HG03066 (cell line): ENCODE measurements around the gene MYO5A.
A peak's percentile ranks its signal among the peaks of the same experiment; 100 is the strongest.
"Not testable (repeated sequence)": the region's sequence is repeated elsewhere in the genome, so short reads cannot be mapped to it uniquely, and the experiment has no call there.

Experiments used
- ATAC-seq: cut with Tn5 transposase; IDR thresholded peaks from one replicate; pipeline ENCODE4 v1.9.1; 2021; ENCODE audit warnings: low read depth; ENCODE audit not compliant: unreplicated experiment

The MYO5A gene

DNA sequence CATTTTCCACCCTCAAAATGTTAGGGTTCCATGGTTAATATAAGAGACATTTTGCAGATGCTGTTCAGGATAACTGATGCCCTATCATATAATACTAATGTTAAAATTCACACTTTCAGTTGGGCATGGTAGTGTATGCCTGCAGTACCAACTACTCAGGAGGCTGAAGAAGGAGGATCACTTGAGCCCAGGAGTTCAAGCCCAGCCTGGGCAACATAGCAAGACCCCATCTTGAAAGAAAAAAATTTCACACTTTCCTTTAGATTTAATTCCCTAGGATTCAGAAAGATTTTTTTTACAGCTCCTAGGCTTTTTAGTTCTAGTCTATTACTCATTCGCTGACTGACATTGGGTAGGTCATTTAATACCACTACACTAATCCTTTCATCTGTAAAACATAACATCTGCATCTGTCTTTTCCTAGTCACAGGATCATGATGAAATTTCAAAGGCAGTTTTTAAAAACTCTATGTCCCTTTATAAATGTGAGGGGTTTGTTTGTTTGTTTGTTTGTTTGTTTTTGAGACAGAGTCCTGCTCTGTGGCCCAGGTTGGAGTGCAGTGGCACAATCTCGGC lies 103.7 kb downstream of the MYO5A start:
- no peak for ATAC-seq

- ATAC-seq, result no peak
Measured at GRCh38 chr15:52423852-52424251, 104.8 kb downstream of the MYO5A start.

GRCh38 chr15:52422001-52422400 lies 106.7 kb downstream of the MYO5A start:
- no peak for ATAC-seq

- ATAC-seq, result no peak
Measured at GRCh38 chr15:52421029-52421428, 107.7 kb downstream of the MYO5A start.

- no peak for ATAC-seq
Measured at GRCh38 chr15:52419494-52419893, 109.2 kb downstream of the MYO5A start.

GRCh38 chr15:52417957-52418356 lies 110.7 kb downstream of the MYO5A start:
- no peak for ATAC-seq

DNA sequence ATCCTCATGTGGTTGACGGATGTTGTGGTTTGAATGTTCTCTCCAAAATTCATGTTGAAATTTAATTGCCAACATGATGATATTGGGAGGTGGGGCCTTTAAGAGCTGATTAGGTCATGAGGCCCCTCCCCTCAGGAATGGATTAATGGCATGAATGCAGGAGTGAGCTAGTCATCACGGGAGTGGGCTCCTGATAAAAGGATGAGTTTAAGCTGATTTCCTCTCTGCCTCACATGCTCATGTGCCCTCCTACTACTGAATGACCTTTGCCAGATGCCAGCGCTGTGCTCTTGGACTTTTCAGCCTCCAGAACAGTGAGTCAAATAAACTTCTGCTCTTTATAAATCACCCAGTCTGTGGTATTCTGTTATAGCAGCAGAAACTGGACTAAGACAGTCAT lies 111.2 kb downstream of the MYO5A start:
- ATAC-seq, result no peak

- ATAC-seq, result not testable (repeated sequence)
Measured at GRCh38 chr15:52416566-52416965, 112.1 kb downstream of the MYO5A start.

DNA sequence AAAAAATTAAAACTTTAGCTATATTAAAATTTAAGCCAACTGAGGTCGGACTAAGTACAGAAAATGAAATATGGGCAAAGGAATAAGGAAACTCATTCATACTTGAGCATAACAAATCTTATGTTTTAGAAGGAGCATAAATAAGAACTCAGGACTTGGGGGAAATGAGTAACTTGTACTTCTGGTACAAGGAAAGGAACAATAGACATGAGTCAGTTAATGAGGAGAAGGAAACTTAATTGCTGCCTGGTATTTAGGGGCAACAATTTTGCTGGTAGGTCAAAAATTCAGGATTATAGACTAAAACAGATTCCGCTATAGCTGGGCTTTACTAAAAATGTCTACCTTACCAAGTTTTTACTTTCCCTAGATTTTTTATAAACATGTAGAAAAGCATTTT lies 113.1 kb downstream of the MYO5A start:
- no peak for ATAC-seq

GRCh38 chr15:52414936-52415335 lies 113.7 kb downstream of the MYO5A start:
- ATAC-seq, result no peak

- no peak for ATAC-seq
Measured at GRCh38 chr15:52408823-52409222, 119.9 kb downstream of the MYO5A start.

GRCh38 chr15:52407374-52407773 lies 121.3 kb downstream of the MYO5A start:
- ATAC-seq, result no peak

GRCh38 chr15:52406601-52407000 lies 122.1 kb downstream of the MYO5A start:
- no peak for ATAC-seq

DNA sequence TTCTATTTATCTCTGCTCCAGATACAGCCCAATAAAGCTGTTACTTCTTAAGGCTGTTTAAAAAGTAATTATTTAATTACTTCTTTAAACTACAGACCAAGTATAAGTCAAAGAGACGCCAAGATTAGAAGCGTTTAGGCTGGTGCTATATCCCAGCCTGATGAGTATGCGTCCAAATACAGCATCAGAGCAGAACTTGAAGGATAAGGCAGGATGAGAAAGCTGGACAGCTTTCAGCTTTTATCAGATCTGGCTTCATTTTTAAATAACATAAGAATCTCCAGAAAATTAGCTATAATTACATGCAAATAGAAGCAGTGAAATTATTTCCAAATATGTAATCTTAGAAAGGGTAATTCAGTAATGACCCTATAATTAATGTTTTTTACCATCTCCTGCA lies 122.8 kb downstream of the MYO5A start:
- ATAC-seq, result no peak

- ATAC-seq, result no peak
Measured at GRCh38 chr15:52397118-52397517, 131.6 kb downstream of the MYO5A start.

- ATAC-seq, result no peak
Measured at GRCh38 chr15:52394118-52394517, 134.6 kb downstream of the MYO5A start.

DNA sequence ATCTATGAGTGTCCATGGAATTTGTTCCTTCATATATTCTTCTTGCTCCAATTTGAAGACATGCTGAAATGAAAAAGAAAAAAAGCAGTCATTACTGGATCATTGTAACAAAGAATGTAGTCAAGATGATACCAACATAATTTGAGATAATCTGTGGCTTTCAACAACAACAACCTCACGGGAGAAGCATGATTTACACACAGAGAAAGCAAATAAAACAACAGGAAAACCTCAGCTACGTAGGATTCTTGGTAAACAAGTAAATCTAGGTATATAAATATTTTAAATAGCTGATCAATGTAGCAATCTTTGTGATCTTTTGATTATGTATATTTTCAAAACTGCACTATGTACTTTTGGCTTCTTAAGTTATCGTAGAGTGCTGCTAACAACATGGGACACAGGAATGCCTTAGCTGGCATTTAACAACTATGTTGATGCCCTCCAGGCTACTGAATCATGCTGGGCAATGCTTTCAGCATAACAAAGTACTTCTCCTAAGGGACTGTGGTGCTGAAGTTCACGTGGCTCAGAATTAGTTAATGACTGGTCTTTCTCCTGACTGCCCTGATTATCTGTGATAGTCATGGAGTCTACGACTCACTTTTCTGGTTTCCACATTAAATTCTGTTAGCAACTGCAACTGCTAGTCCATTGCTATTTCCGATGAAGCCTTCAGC lies 136.5 kb downstream of the MYO5A start:
- no peak for ATAC-seq

DNA sequence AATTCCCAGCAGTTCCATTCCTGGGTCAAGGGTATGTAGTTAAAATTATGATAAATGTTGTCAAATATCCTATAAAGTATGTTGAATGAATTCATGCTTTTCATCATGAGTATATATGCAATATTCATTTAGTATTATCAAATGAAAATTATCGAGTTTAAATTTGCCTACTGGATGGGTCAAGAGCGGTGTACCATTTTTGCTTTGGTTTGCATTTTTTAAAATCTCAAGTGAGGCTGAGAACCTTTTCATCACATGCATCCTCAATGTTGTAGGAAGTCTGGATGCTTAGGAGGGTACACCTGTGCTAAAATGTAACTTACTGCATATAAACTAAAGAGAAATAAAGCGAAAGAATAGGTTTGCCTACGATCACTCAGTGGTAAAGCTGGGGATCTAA lies 137.6 kb downstream of the MYO5A start:
- ATAC-seq, result no peak

DNA sequence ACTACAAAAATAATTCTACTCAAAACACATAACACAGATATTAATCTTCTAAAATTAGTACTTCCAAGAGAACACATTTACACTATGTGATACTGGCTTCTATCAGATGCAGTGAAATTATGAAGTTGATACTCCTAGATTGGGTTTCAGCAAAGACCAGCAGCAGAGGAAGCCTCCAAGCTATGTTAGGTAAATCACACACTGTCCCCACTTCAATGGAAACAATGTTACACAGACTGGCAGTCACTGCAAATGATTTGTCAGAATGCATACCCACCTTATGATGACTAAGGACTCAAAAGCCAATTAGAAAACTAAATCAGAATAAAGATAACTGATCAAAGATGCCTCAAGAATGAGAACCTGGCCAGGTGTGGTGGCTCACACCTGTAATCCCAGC lies 143.0 kb downstream of the MYO5A start:
- no peak for ATAC-seq

DNA sequence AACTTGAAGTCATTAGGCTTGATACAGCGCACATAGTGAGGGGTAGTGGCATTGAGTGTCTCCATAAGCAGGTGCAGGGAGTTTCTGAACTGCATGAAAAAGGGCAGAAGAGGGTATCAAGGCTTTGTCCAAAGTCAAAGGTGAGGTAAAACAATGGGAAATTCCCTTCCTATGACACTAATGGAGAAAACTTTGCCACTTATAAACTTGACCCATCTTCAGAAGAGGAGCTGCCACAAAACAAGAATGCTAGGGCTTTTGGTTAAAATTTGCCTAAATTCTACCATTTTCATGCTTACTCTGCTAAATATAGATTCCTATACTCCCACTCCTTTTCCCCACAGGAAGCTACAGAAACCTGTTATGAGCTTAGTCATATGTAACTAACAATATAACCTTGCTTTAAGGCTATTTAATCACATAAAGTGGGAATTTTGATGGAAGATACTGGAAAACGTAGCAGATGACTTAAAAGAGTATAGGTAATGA lies 145.5 kb downstream of the MYO5A start:
- peak; percentile 44 for ATAC-seq

GRCh38 chr15:52382647-52383046 lies 146.0 kb downstream of the MYO5A start:
- ATAC-seq, result peak; percentile 24

GRCh38 chr15:52379395-52380106 lies 149.1 kb downstream of the MYO5A start:
- peak; percentile 70 for ATAC-seq
